WERI-Rb-1 (cell line): ENCODE data around the gene TRMT61B.
A peak's percentile ranks its signal among the peaks of the same experiment; 100 is the strongest.

Source experiments
- DNase-seq: peaks from one replicate; pipeline ENCODE4 v3.0.0-alpha.2; 2020
- H3K27ac ChIP-seq: fragments of 250-450 bp; sonication (Bioruptor Pico); 2 replicates; pipeline ENCODE4 v1.5.1; 2020; ENCODE audit warnings: mild to moderate bottlenecking, moderate library complexity
- H3K27me3 ChIP-seq: fragments of 250-450 bp; sonication (Bioruptor Pico); 2 replicates; pipeline ENCODE4 v1.5.1; 2021; ENCODE audit warnings: mild to moderate bottlenecking, low read depth, moderate library complexity; ENCODE audit not compliant: insufficient read depth, severe bottlenecking
- H3K36me3 ChIP-seq: fragments of 250-450 bp; sonication (Bioruptor Pico); 2 replicates; pipeline ENCODE4 v1.5.1; 2020; ENCODE audit warnings: mild to moderate bottlenecking, moderate library complexity
- H3K4me3 ChIP-seq: 2 replicates; pipeline ENCODE4 v1.5.1; 2011; ENCODE audit warnings: low read depth, mild to moderate bottlenecking, control low read depth, low read length
- H3K9me3 ChIP-seq: fragments of 250-450 bp; sonication (Bioruptor Pico); 2 replicates; pipeline ENCODE4 v1.5.1; 2021; ENCODE audit warnings: mild to moderate bottlenecking, moderate library complexity; ENCODE audit not compliant: severe bottlenecking
- CTCF ChIP-seq: IDR thresholded peaks from 2 replicates; pipeline ENCODE4 v1.5.1; 2011; ENCODE audit warnings: low read depth, mild to moderate bottlenecking, control low read depth, inconsistent platforms, low read length

The TRMT61B gene

GRCh38 chr2:28901202-28901601, 31.1 kb upstream of the TRMT61B start:
- Histone ChIP-seq H3K9me3 (no peaks in the 10 kb centered on the region), H3K4me3 (no peak overlapping the region), H3K27me3 (no peaks in the 10 kb centered on the region), H3K36me3 (peaks cover 54% of the 10 kb centered on the region), H3K27ac (no peak overlapping the region)
- no peak for DNase-seq
- no peak for TF ChIP-seq CTCF

GRCh38 chr2:28898048-28898447, 27.9 kb upstream of the TRMT61B start:
- Histone ChIP-seq H3K27ac (no peak overlapping the region), H3K4me3 (no peak overlapping the region)
- no peak for DNase-seq

GRCh38 chr2:28896906-28897305, 26.8 kb upstream of the TRMT61B start:
- H3K4me3 ChIP-seq = no peak overlapping the region
- TF ChIP-seq CTCF = no peak
- peaks cover 19% of the 10 kb centered on the region for H3K36me3 ChIP-seq
- no peaks in the 10 kb centered on the region for H3K9me3 ChIP-seq
- no peak for DNase-seq
- H3K27me3 ChIP-seq = no peaks in the 10 kb centered on the region
- H3K27ac ChIP-seq = no peak overlapping the region

More at GRCh38 chr2:28898048-28898447, 27.9 kb upstream of the TRMT61B start:
- TF ChIP-seq CTCF = no peak
- H3K36me3 ChIP-seq = peaks cover 29% of the 10 kb centered on the region
- no peaks in the 10 kb centered on the region for H3K9me3 ChIP-seq
- H3K27me3 ChIP-seq = no peaks in the 10 kb centered on the region

- peak; percentile 61 for DNase-seq
- peak overlapping the region; percentile 83 for H3K27ac ChIP-seq
- peak overlapping the region; percentile 76 for H3K4me3 ChIP-seq
- no peaks in the 10 kb centered on the region for H3K9me3 ChIP-seq
- H3K36me3 ChIP-seq = peaks cover 17% of the 10 kb centered on the region
- no peaks in the 10 kb centered on the region for H3K27me3 ChIP-seq
- TF ChIP-seq CTCF = no peak
These were observed 25.2 kb upstream of the TRMT61B start for GRCh38 chr2:28895189-28895893.

GRCh38 chr2:28894470-28895188, 24.5 kb upstream of the TRMT61B start, which contains the start of gene WDR43:
TSS of gene WDR43 (plus strand) at chr2:28894667. CDS start at chr2:28894699, 32 bp downstream.
- peak within 1 kb of the TSS; percentile 76 for H3K4me3 ChIP-seq
- no peak for TF ChIP-seq CTCF

More at GRCh38 chr2:28894470-28895188, 24.5 kb upstream of the TRMT61B start, which contains the start of gene WDR43:
- H3K27me3 ChIP-seq = no peaks in the 10 kb centered on the region
- peak within 1 kb of the TSS; percentile 83 for H3K27ac ChIP-seq
- DNase-seq = peak; percentile 100
- no peaks in the 10 kb centered on the region for H3K9me3 ChIP-seq
- peaks cover 17% of the 10 kb centered on the region for H3K36me3 ChIP-seq
